Activated gamma-delta T cell treated with anti-CD3 and anti-CD28 coated beads, Interleukin-2, amount 50 U/mL, for 16 hours (primary cell): ENCODE results near the gene ANKRD40CL.

Source experiments
- DNase-seq: peaks from one replicate; pipeline ENCODE4 v3.0.0-alpha.2; 2020; ENCODE audit warnings: low read depth

The ANKRD40CL gene

GRCh38 chr17:50787106-50787505, 19.8 kb upstream of the ANKRD40CL start:
- DNase-seq, result no peak

DNA sequence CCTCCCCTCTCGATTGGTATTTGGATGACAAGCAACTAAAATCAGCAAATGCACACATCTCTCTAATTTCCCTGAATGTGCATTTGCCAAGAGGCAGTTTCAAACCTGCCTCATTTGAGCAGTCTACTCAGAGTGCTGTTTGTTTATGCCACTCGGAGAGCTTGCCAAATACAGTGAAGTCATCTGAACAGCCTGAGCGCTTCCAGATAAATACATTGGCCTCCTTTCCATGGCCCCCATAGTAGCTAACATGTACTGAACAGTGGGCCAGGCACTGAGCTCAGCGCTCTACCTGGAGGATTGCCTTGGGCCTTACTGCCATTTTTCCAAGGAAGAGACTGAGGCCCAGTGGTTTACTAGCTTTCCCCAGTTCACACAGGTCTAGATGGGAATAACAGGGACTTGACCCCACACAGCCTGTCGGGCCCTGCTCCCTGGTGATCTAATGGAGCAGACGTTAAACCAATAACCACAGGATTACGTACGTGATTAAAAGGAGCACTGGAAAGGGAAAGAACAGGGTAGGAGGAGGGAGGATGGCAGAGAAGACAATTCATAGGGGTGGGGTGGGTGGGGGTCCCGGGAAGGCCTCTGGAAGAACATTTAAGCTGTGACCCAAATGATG, 18.7 kb upstream of the ANKRD40CL start:
- no peak for DNase-seq

GRCh38 chr17:50785126-50785525, 17.8 kb upstream of the ANKRD40CL start:
- DNase-seq, result no peak

GRCh38 chr17:50783905-50784304, 16.6 kb upstream of the ANKRD40CL start:
- no peak for DNase-seq

GRCh38 chr17:50783193-50783660, 15.9 kb upstream of the ANKRD40CL start:
- peak; percentile 67 for DNase-seq

DNA sequence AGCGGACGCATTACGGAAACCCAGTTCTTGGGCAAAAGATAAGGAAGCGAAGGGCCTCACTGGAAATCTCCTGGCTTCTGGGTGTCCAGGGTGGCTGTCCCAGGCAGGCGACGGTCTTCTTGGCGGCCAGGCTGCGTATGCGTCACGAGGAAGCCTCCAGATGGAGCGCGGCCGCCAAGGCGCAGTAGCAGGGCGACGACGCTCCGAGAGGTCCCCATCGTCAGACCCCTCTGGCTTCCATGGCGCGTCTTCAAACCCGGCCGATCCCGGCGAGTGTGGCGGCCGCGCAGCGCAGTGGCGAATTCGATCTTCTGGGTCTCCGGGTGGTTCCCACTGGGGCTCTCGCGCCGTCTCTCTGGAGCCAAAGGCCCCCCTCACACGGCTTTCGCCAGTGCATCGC, 13.8 kb upstream of the ANKRD40CL start:
- no peak for DNase-seq

DNA sequence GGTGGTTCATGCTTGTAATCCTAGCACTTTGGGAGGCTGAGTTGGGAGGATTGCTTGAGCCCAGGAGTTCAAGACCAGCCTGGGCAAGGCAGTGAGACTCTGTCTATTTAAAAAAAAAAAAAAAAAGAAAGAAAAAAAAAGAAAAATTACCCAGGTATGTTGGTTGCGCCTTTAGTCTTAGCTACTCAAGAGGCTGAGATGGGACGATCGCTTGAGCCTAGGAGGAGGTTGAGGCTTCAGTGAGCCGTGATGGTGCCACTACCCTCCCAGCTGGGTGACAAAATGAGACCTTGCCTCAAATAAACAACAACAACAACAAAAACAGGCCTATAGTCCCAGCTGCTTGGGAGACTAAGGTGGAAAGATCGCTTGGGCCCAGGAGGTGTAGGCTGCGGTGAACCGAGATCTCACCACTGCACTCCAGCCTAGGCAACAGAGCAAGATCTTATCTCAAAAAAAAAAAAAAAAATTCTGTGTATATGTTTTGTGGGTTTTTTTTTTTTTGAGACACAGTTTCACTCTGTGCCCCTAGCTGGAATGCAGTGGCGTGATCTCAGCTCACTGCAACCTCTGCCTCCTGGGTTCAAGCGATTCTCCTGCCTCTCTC, 12.5 kb upstream of the ANKRD40CL start:
- peak; percentile 7 for DNase-seq

DNA sequence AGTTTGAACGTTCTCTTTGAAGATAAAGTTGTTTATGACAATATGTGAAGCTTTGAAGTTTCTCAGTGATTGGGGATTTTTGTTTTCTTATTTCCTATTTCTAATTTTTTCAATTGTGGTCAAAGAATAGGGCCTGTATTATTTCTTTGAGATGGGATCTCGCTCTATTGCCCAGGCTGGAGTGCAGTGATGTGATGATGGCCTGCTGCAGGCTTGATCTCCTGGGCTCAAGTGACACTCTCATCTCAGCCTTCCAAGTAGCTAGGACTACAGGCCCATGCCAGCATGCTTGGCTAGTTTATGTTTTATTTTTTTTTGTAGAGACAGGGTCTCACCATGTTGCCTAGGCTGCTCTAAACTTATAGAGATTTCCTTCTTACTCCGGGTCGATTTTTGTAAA, 11.7 kb upstream of the ANKRD40CL start:
- no peak for DNase-seq

DNA sequence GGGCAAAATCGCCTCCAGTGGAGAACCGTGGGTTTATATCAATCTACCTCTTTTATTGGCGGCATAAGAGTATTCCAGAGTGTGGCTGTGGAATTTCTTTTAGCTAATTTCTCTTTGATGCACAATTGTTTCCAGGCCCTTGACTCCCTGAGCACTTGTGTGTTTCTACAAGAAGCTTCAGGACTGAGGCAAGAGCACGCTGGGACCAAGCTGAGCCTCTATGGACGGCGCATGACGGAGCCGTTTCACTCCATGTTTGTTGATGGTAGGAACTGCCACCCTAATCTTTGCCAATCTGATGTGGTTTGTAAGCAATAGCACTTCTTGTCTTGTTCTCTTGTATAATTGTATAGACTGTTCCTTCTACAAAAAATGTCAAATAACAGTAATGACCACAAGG, 11.2 kb upstream of the ANKRD40CL start:
- DNase-seq, result no peak

- DNase-seq, result no peak
These were observed 8.6 kb upstream of the ANKRD40CL start for GRCh38 chr17:50775926-50776325.

DNA sequence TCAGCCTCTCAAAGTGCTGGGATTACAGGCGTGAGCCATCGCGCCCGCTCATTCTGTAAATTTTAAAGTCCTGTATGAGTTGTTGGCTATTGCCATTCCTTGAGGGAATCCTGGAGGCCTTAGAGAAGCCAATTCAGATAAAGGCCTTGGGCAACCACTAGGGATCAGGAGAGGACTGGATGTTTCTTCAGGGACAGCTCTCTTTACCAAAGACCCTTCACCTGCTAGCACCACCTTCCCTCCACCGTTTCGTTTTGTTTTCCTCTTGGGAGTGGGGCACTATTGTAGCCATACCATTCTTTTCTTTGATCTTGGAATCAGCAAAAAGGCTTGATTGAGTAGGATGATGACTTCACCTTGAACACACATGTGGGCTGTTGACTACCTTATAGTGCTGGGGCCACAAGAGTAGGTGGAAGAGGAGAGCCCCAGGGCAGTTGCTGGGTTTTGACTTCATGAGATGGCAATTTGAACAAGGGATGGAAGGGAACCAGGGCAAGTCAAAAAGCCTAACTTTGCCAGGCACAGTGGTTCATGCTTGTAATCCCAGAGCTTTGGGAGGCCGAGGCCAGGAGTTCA, 7.0 kb upstream of the ANKRD40CL start:
- DNase-seq, result no peak

DNA sequence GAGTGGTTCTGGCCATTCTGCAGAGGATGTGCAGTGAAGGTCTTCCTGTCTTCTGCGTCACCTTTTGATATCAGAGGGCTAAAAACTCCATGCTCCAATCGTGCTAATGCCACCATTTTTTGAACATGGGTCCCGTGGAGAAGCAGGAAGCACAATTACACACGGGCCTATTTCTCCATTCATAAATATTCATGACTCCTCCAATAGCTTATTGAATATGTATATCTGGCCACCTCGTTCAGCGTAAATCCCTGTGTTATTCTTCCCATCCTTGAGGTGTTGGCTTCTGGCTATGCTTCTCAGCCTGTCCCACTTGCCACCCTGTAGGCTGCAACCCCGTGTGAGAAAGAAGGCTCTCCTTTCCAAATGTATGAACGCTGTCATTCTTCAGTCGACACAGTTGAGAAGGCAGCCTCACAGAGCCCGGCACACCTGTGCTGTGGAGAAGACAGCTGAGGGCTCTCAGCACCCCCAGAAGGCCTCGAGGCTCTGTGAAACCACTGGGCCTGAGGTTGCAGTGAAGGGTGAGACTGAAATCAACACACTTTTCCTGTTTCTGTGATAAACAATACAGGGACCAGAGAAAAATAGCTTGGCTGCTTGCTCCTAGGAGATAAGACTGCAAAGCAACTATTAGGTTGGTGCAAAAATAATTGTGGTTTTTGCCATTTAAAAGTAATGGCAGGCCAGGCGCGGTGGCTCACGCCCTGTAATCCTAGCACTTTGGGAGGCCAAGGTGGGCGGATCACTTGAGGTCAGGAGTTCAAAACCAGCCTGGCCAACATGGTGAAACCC, 4.9 kb upstream of the ANKRD40CL start:
- DNase-seq, result no peak

DNA sequence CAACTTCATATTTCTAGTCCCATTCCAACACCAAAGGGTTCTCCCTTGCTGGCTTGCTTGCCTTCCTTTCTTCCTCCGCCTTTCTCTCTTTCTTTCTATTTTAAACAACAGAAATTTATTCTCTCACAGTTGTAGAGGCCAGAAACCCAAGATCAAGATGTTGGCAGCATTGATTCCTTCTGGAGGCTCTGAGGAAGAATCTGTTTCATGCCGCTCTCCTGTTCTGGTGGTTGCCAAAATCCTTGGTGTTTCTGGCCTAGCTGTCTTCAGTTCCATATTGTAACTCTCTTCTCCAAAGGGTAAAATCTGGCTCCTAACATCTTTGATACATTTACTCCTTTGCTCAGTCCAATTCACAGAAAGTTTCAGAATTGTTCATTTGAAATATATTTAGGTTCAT, 3.0 kb upstream of the ANKRD40CL start:
- DNase-seq, result no peak

- no peak for DNase-seq
These were observed 2.6 kb upstream of the ANKRD40CL start for GRCh38 chr17:50769884-50770283.

DNA sequence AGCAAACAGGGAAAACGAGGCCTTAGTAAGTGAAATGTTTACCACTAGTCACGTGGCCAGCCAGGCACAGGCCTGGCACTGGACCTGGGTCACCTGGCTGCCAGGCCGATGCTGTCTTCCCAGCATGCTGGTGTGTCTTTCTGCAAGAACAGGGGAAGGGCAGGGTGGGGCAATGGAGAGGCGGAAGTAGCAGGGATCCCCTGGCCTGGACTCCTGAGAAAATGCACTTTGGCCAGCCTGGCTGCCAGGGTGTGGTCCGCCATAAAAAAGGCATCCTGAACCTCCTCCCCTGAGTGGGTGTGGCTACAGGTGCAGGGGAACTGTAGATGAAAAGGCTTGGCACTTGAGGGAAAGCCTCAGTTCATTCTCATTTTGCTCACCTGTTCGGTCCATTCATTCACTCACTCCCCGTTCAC, 1.0 kb upstream of the ANKRD40CL start:
- DNase-seq, result no peak

DNA sequence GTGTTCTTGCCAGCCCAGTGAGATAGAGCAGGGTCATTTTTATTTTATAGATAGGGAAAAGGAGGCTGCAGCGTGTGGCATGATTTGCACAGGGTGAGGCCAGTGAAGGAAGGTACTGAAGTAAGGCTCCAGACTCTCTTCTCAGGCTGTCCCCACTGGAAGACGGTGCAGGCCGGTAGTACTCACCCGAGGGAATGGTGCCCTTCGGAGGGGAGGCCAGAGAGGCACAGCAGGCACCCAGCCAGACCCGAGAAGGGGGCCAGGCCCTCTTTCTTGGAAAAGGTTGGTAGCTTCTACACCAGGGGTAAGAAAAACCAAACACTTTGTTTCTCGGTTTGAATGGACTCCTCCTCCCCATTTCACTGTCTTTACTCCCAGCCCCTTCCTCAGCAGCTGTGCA, 288 bp downstream of the ANKRD40CL start:
- DNase-seq, result no peak

DNA sequence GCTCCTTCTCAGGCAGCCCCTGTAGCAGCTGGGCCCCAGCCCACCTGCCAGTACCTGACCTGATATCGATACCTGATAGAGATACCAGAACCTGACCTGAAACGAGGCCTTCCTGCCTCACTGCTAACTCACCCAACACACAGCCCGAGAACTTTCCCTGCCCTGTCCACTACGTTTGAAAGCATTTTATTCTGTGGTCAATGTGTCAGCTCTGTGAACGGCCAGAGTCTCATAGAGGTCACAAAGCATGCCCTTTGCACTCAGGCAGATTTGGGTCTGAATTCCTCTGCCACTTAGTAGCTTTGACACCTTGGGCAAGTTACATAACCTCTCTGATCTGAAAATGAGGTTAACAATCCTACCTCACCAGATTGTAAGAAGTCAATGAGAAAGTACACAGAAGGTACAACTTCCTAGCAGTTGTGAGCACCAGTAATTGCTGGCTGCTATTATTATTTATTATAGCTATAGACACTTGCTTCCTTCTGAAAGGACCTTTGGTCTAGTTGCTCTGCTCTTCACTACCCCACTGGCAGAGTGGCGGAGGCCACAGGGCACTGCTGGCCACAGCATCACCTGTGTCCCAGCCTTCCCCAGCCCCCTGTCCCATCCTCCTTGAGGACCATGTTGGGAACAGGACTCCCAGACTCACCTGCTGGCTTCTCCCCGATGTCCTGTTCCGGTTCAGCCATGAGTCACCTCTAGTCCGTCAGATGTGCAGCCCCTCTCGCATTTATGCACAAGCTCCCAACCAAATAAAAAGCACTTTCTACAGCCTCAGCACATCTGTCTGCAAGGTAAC, 895 bp downstream of the ANKRD40CL start:
- no peak for DNase-seq

GRCh38 chr17:50765454-50766221, 1.7 kb downstream of the ANKRD40CL start:
- no peak for DNase-seq

DNA sequence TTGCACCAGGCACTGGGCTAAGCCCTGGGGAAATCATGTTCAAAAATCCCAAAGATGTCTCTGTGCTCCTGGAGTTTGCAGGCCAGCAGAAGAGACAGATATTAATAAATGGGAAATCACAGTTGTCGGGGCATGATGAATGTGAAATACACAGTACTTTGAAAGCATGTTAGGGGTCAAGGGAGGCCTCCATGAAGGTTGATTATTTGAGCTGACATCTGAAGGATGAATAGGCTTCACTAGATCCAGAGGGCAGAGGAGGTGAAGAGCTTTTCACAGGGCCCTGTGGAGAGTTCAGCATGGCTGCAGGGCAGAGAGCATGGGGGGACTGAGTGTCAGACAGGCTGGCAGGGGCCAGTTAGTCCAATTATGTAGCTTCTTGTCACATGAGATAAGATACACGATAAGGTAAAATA, 2.6 kb downstream of the ANKRD40CL start:
- no peak for DNase-seq

DNA sequence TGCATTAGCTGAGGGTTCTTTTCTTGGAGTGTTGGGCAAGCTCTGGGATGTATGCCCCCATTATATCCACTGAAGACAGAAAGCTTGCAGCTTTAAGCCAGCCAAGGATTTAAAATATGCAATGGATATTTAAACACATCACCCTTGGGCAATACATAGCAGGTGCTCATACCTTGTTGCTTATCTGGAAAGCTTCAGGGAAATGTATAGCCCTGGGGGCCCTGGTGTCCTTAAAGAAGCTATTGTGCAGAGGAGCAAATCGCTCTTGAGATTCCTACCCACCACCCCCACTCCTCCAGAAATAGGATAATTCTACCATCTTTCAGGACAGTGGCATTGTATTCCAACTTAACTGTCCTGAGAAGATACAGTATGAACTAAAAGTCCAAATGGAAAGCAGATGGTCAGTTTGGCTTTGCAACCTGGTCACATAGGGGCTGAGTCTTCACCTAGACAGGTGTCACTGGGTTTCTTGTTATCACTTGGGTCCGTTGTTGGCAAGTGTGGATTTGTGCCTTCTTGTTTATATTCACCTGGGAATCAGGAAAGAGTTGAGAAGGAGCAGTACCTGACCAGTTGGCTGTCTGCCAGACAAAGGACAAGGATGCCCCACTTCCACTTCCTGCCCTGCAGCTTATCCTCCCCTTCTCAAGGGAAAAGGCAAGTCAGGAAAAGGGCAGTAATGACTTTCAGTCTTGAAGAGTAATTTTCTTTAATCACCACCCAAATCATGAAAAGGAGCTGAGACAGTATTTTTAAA, 3.4 kb downstream of the ANKRD40CL start:
- DNase-seq, result no peak

DNA sequence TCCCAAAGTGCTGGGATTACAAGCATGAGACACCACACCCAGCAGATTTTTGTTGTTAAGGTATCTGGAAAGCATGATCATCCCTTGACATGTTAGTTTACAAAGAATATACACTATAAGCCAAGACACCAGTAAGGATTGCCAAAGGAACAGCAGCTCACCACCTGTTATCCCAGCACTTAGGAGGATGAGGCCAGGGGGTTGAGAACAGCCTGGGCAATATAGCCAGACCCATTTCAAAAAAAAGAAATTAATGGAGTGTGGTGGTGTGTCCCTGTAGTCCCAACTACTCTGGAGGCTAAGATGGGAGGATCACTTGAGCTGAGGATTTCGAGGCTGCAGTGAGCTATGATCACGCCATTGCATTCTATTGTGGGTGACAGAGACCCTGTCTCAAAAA, 5.1 kb downstream of the ANKRD40CL start:
- DNase-seq, result no peak
